Measurements from ENCODE around the gene TEKT5. TPM values are rescaled to one million over a fixed set of nuclear protein-coding genes. Genes with fewer than 3 reads are reported as not detected.
"Not testable (repeated sequence)": the region's sequence is repeated elsewhere in the genome, so short reads cannot be mapped to it uniquely, and the experiment has no call there.

Gene TEKT5
- total RNA-seq, 2 experiments from 2014 or later, result not detected

DNA sequence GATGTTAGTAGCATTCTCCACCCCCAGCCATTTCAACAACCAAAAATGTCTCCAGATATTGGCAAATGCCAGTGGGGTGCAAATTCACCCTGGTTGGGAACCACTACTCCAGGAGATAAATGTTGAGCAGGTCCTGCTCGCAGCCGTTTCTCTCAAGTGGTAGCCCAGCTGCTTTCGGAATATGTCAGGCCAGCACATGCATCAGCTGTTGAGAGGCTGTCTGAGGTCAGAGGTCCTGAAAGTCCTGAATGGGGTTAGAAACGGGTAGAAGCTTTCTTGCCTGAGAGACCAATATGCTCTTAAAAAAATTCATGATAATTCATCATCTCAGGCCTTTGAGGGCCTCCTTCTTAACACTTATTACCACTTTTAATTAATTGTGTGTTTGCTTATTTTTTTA is 31.0 kb downstream of the TEKT5 start:
- CTCF ChIA-PET, result interaction anchor here (1.0 kb wide), 1 partner anchor 255 kb away, joined by 3 read pairs; no protein-coding TSS in a partner anchor
- POLR2A ChIA-PET, result no interaction called here

DNA sequence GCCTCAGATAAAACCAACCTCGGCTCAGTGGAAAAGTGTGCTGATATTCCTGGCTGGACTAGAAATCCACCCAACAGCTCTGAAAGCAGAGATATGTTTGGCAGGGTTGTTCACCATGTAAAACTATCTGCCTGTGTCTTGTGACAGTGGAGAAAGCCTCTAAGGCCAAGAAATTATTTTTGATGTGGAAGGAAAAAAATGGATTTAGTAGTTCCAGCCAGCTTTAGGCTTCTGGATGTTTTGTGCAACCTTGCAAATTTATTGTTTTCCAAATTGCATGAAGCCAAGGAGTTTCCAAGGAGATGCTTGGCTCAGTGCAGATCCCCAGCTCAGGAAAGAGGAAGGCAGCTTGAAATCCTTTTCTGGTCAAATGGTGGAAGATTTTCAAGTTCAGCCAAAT is 31.6 kb downstream of the TEKT5 start:
- POLR2A ChIA-PET, result no interaction called here

DNA sequence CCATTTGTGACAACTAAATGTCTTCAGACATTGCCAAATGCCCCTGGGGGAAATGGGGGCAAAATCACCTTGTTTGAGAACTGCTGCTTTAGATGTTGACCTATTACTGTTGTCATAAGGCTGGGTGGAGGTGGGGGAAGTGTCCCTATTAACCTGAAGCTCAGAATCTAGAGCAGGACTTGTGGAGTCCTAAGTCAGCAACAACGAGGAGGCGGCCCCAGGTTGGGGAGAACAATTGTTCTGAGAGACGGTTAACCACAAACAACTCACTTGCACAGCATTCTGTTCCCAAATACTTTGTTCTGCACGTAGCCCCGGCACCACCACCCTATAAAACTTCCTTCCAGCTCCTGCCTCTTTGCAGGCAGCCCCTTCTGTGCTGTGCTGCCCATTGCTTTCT is 32.5 kb downstream of the TEKT5 start:
- ChIA-PET POLR2A (no interaction called here), CTCF (no interaction called here)

More for the DNA sequence above, 31.6 kb downstream of the TEKT5 start:
- CTCF ChIA-PET, result interaction anchor here (1.0 kb wide), 1 partner anchor 255 kb away, joined by 3 read pairs; no protein-coding TSS in a partner anchor

DNA sequence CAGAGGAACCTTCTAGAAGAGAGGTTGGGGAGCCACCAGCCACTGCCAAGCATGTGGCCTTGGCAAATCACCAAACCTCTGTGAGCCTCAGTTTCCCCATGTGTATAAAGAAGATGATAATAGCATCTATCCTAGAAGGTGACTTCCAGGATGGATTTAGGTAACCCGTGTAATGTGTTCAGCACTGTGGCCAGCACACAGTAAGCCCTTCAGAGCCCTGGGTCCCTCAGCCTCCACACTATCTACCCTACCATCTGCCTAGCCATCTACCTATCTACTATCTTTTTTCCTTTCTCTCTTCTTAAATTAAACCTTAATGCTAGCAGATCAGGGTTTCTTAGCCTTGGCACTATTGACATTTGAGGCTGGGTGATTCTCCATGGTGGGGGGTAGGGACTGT is 33.0 kb downstream of the TEKT5 start:
- POLR2A ChIA-PET, result no interaction called here

DNA sequence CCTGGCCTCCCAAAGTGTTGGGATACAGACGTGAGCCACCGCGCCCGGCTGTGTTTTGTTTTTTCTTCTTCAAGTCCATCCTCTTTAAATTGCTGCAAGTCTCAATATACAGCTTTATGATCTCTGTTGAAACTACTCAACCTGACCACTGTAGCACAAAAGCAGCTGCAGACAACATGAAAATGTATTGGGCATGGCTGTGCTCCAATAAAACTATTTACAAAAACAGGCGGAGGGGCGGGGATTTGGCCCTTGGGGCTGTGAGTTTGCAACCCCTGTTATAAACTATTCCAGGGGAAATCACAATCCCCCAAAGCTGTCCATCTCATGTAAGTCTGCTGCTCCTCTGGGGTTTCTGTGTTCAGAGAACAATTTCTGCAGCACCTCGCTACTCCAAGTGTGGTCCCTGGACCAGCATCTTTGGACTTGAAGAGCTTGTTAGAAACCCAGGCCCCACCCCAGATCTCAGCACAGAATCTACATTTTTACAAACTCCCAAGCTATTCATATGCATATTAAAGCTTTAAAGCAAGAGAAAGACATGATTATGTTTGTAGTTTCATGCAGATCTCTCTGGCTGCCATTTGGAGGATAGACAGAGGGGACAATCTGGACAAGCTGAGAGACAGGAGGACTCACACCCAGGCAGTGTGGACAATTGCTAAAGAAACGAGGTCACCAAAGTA is 33.6 kb downstream of the TEKT5 start:
- CTCF ChIA-PET, result no interaction called here
- POLR2A ChIA-PET, result no interaction called here

More for the DNA sequence above, 33.0 kb downstream of the TEKT5 start:
- CTCF ChIA-PET, result no interaction called here

DNA sequence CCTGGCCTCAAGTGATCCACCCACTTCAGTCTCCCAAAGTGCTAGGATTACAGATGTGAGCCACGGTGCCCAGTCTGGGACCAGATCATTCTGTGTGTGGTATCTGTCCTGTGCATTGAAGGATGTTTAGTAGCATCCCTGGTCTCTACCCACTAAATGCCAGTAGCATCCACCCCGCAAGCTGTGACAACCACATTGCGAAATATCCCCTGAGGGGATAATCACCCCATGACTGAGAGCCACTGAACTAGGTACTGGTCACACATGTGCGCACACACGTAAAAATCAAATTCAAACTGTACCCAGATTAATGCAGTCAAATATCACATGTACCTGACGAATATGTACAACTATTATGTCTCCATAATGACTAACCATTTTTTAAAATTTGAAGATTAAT is 35.8 kb downstream of the TEKT5 start:
- POLR2A ChIA-PET, result no interaction called here
- CTCF ChIA-PET, result no interaction called here

DNA sequence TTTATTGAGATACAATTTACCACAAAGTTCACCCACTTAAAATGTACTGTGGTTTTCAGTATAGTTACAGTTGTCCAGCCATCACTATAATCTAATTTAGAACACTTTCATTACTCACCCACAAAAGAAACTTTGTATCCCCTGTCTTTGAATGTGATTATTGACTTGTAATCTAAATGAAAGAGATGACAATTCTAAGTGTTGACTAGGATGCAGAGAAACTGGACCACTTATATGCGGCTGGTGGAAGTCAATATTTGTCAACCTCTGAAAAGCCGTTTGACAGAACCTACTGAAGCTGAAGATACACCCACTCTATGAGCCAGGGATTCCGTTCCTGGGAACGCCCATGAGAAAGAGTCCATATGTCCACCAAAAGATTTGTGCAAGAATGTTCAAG is 36.8 kb downstream of the TEKT5 start:
- POLR2A ChIA-PET, result no interaction called here
- CTCF ChIA-PET, result no interaction called here

DNA sequence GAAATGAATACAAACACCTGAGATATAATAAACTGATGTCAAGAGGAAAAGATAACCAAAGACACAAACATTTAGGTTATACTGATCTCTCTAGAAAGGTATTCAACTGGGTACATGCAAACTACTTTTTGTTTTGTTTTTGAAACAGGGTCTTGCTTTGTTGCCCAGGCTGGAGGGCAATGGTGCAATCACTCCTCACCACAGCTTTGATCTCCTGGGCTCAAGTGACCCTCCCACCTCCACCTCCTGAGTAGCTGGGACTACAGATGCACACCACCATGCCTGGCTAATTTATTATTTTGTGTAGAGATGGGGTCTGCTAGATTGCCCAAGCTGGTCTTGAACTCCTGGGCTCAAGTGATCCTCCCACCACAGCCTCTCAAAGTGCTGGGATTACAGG is 38.1 kb downstream of the TEKT5 start:
- CTCF ChIA-PET, result interaction anchor here (0.7 to 1.2 kb wide), 2 partner anchors 20 to 259 kb away, joined by 3 to 5 read pairs; no protein-coding TSS in a partner anchor
- POLR2A ChIA-PET, result no interaction called here

DNA sequence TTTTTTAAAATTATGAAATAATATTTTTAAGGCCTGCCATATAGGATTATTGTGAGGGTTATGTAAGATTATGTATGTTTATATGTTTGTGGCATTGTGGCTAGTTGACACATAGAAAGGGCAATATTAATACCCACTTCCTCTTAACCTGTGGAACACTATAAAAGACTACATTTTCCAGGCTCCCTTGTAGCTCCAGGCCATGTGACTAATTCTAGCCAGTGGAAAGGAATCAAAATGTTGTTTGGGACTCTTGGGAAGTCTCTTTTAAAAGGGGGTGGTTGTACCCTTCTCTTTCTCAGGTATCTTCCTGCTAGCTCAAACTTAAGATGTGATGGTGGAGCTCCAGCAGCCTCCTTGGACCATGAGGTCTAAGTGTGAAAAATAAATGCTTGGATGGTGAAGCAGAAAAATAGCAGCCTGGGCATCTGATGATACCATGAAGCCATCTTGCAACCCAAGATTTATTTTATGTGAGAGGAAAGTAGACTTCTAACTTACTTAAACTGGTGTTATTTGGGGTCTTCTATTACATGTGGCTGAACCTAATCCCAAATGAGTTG is 39.2 kb downstream of the TEKT5 start:
- ChIA-PET POLR2A (no interaction called here), CTCF (no interaction called here)

DNA sequence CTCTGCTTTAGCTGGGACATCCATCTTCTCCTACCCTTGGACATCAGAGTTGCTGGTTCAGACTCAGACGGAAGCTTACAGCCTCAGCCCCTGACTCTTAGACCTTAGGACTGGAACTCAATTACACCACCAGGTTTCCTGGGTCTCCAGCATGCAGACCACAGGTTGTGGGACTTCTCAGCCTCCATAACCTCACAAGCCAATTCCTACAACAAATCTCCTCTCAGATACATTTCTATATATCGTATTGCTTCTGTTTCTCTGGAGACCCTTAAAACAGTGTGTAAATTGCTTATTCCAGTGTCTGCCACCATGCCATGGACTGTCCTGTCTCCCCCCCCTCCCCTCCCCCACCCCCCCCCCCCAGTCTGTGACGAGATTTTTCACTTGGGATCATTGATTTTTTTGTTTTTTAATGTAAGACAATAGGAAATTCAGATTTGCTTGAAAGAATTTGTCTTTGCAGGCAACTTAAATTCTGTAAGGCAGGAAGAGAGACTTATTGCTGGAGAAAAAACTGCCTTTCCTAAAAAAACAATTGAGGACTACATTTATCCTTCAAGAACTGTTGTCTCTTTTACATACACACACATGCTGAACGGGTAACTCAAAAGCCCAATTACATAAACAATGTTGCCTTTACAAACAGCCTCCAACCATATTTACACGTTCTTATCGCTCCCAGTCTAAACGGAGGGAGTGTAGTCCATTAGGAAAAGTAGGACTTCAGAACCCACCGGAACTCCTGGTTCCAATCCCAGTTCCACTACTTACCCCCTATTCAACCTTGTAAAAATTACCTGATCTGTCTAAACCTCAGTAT is 39.9 kb downstream of the TEKT5 start:
- ChIA-PET CTCF (interaction anchor here (0.6 kb wide), 1 partner anchor 132 kb away, joined by 4 read pairs; no protein-coding TSS in a partner anchor), POLR2A (no interaction called here)

DNA sequence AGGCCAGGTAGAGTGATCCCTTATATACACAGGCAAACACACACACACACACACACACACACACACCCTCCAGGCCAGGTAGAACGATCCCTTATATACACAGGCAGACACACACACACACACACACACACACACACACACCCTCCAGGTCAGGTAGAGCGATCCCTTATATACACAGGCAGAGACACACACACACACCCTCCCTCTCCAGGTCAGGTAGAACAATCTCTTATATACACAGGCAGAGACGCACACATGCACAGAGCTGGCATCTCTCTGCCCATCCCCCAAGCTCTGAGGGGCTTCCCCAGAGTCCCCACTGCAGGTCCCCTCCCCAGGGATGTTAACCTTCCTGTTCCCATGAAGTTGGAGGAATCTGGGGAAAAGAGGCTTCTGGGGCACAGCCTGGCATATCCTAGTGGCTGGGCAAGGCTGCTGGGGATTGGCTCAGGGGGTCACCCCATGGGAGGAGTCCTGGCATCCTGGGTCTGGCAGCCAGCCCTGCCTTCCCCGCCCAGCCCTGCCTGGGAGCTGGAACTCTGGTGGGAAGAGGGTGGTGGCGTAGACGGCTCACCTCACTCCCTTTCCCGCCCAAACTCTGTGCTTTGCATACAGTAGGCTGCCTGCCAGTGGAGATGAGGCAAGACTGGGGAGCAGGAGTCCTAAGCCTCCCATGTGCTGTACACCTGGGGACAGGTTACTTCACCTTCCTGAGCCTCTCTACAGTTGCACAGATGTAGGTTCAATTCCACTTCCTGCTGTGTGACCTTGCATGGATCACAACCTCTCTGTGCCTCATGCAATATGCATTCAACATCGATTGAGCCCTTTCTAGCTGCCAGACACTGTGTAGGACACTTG is 41.8 kb downstream of the TEKT5 start:
- ChIA-PET CTCF (no interaction called here), POLR2A (no interaction called here)

DNA sequence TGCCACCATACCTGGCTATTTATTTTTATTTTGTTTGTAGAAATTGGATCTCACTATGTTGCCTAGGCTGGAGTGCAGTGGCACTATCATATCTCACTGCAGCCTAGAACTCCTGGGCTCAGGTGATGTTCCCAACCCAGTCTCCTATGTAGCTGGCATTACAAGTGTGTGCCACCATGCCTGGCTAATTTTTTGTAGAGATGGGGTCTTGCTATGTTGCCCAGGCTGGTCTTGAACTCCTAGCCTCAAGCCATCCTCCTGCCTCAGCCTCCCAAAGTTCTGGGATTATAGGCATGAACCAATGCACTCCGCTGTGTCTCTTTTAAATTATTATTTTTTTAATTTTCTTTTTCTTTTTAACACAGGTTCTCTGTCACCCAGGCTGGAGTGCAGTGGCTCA is 45.6 kb downstream of the TEKT5 start:
- POLR2A ChIA-PET, result not testable (repeated sequence)

DNA sequence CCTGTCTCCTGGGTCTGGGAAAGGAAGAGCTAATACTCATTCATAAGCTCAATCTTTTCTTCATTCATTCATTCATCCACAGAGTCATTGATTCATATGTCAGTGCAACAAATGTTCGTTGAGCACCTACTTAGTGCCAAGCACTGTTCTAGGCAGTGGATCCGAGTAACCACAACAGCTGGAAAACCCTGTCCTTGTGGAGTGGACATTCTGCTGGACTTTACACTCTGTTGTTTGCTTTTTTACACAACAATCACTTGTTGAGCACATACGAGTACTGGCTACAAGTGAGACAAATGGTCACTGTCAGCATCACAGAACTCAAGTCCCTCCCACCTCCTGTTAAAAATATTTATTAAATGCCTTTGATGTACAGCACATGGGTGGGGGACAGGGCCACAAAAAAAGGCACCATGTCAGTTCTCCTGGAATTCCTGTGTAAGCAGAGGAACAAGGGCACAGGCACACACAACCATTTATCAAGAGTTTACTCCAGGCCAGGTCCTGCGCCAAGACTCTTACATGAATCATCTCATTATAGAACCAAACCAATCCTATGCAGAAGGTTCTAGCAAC is 46.9 kb downstream of the TEKT5 start:
- CTCF ChIA-PET, result interaction anchor here (0.5 kb wide), 1 partner anchor 818 kb away, joined by 3 read pairs; no protein-coding TSS in a partner anchor
- POLR2A ChIA-PET, result interaction anchor here (0.7 kb wide), 1 partner anchor 435 kb away, joined by 4 read pairs; no protein-coding TSS in a partner anchor

More for the DNA sequence above, 45.6 kb downstream of the TEKT5 start:
- CTCF ChIA-PET, result not testable (repeated sequence)

DNA sequence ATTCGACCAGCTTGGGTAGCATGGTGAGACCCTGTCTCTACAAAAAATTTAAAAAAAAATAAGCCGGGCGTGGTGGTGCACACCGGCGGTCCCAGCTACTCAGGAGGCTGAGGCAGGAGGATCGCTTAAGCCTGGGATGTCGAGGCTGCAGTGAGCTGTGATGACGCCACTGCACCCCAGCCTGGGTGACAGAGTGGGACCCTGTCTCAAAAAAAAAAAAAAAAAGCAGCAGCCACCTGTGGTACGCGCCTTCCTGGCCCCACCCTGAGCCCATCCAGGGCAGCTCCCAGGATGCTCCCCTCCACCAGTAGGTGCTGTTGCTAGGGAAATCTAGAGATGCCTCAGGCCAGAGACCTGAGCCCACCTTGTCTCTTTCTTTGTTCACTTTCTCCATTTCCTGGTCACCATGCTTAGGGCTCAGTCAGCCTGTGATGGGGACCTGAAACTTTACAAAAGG is 47.4 kb downstream of the TEKT5 start:
- ChIA-PET POLR2A (no interaction called here), CTCF (interaction anchor here (0.5 kb wide), 1 partner anchor 818 kb away, joined by 3 read pairs; no protein-coding TSS in a partner anchor)

DNA sequence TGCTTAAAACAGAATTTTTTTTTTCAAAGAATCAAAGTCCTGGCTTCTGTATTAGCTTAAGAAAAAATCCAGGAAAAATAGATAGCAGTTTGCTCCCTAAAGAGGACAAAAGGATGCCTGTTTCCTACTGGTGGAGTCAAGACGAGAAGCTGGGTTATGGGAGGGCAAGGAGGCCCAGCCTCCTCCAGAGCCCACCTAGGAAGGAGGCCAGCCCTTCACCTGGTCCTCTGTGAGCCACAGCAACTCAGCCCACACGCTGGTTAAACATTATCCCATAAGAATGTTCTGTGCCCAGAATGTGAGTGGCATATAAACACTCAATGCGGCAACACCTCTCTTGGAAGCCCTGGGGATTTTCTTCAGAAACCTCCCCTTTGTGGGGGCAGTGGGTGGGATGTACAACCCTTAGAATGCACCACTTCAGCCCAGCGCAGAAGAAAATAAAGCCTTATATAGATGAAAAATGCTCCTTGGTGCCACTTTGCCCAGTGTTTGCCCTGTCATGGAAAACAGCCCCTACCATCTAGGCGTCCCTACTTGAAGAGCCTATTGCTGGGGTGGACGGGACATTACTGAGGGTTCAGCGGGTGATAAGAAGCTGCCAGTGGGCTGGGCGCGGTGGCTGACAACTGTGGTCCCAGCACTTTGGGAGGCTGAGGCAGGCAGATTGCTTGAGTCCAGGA is 48.0 kb downstream of the TEKT5 start:
- CTCF ChIA-PET, result no interaction called here
- POLR2A ChIA-PET, result no interaction called here

DNA sequence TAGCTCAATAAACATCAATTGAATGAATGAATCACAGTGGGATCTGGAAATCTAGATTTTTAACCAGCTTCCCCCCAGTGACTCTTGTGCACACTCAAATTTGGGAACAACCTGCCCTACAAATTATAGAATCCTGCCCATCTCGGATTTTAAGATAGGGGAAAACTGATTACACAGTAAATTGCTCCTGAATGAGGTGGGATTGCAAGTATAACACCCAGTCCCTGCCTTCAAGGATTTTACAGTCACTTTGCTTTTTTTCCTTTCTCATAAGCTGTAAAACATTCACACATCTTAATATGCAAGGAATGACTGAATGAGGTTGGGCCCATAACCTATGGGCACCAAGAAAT is 48.5 kb downstream of the TEKT5 start:
- CTCF ChIA-PET, result no interaction called here
- POLR2A ChIA-PET, result no interaction called here

DNA sequence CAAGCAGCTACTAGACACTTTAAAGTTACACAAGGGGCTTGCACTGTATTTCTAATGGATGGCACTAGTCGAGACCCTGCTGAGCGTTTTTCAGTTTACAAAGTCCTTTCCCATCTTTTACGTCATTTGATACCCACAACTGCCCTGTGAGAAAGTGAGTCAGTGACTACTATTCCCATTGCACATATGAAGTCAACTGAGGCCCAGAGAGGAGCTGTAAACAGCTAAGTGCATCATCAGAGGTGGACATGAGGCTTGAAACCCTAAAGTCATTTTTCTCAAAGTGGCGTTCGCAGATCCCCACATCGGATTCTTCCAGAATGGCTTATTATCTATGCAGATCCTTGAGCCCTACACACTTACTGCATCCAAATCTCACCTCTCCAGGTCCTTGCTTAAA is 50.6 kb downstream of the TEKT5 start:
- POLR2A ChIA-PET, result no interaction called here
- CTCF ChIA-PET, result no interaction called here

DNA sequence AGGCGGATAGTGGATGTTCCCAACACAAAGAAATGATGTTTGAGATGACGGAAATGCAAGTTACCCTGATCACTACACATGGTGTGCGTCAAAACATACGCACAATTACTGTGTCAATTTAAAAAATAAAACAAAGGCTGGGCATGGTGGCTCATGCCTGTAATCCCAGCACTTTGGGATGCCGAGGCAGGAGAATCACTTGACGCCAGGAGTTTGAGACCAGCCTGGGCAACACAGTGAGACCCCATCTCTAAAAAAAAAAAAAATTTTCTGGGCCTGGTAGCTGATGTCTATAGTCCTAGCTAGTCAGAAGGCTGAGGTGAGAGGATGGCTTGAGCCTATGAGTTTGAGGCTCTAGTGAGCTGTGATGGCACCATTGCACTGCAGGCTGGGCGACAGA is 51.8 kb downstream of the TEKT5 start:
- POLR2A ChIA-PET, result no interaction called here
- CTCF ChIA-PET, result no interaction called here

All from activated CD8-positive, alpha-beta memory T cell treated with anti-CD3 and anti-CD28 coated beads for 36 hours (primary cell).